ENCODE data around the gene NBEA.
A peak's percentile ranks its signal among the peaks of the same experiment; 100 is the strongest.
"Not testable (repeated sequence)": the region's sequence is repeated elsewhere in the genome, so short reads cannot be mapped to it uniquely, and the experiment has no call there.

Gene NBEA, protein sequence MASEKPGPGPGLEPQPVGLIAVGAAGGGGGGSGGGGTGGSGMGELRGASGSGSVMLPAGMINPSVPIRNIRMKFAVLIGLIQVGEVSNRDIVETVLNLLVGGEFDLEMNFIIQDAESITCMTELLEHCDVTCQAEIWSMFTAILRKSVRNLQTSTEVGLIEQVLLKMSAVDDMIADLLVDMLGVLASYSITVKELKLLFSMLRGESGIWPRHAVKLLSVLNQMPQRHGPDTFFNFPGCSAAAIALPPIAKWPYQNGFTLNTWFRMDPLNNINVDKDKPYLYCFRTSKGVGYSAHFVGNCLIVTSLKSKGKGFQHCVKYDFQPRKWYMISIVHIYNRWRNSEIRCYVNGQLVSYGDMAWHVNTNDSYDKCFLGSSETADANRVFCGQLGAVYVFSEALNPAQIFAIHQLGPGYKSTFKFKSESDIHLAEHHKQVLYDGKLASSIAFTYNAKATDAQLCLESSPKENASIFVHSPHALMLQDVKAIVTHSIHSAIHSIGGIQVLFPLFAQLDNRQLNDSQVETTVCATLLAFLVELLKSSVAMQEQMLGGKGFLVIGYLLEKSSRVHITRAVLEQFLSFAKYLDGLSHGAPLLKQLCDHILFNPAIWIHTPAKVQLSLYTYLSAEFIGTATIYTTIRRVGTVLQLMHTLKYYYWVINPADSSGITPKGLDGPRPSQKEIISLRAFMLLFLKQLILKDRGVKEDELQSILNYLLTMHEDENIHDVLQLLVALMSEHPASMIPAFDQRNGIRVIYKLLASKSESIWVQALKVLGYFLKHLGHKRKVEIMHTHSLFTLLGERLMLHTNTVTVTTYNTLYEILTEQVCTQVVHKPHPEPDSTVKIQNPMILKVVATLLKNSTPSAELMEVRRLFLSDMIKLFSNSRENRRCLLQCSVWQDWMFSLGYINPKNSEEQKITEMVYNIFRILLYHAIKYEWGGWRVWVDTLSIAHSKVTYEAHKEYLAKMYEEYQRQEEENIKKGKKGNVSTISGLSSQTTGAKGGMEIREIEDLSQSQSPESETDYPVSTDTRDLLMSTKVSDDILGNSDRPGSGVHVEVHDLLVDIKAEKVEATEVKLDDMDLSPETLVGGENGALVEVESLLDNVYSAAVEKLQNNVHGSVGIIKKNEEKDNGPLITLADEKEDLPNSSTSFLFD (N-terminal part only)

DNA sequence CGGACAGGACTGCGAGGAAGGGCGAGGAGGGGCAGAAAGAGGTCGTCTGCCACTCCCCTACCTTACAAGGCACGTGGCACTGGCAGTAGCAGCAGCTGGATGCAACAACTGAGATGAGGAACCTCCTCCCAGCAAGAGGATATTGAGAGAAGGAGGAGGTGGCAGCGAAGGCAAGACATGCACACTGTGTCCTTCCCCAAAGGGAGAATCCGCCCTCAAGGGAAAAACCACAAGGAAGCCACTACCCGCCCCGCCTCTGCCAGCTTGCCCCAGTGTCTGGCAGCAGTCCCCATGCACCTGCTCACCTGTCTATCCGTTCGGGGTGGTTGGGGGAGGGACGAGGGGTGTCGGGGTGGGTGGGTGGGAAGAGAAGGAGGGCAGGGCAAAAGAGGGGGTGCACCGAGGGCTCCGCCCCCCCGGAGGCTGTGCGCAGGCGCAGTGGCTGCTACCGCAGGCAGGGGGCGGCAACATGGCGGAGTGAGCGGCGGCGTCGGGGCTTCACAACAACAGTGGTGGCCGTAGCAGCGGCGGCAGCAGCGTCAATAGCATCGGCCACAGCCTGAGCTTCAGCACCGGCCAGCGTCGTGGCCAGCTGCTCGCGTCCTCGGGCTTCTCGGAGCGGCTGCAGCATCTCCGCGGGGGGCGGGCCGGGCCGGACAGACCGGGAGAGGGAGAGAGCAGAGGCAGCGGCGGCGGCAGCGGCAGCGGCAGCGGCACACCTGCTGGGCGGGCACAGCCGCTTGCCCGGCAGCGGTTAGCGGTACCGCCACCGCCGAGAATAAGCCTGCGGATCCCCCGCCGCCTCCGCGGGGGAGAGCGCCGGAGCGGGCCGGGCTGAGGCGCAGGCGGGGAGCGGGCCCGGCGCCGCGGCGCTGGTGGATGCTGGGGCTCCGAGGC lies at the start of gene NBEA:
Gene NBEA, plus strand, starts transcription at position 436 of the 897 bp plus-strand sequence. CDS start 551 bp downstream, outside the sequence.
- DNase-seq: peak; percentile 73

GRCh38 chr13:34894756-34895155 lies 47.3 kb upstream of the NBEA start:
- no peak for DNase-seq

DNA sequence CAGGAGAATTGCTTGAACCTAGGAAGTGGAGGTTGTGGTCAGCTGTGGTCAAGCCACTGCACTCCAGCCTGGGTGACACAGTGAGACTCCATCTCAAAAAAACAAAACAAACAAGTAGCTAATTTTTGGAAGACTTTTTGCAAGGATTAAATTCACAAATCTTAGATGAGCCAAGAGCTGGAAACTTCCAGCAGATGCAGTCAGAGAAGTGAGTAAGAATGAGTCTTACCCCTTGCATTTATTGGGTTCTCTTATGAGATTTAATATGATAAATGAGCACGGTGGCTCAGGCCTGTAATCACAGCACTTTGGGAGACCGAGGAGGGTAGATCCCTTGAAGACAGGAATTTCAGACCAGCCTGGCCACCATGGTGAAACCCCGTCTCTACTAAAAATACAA lies 44.9 kb upstream of the NBEA start:
- no peak for DNase-seq

- DNase-seq: no peak
Measured at GRCh38 chr13:34899888-34900287, 42.2 kb upstream of the NBEA start.

GRCh38 chr13:34900288-34900739 lies 41.8 kb upstream of the NBEA start:
- DNase-seq: no peak

GRCh38 chr13:34901572-34901971 lies 40.5 kb upstream of the NBEA start:
- no peak for DNase-seq

DNA sequence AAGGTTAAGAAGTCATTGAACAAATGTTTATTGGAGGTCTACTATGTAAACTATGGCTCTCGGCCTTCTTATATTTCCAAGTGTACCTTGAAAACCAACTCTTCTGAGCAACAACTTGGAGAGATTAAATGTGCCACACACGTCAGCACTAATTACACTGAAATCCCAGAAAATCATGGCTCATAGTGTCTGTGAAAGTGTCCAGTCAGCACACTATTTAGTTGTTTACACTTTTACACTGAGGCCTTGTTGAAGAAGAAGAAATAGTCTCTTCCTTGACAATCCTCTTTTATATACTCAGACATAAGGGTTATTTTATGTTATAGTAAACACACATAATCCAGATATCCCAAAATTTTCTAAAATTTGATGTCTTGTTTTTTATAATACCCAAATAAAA lies 30.9 kb upstream of the NBEA start:
- no peak for DNase-seq

- DNase-seq: no peak
Measured at GRCh38 chr13:34913040-34913439, 29.0 kb upstream of the NBEA start.

- DNase-seq: no peak
Measured at GRCh38 chr13:34914416-34914815, 27.7 kb upstream of the NBEA start.

- no peak for DNase-seq
Measured at GRCh38 chr13:34926508-34926907, 15.6 kb upstream of the NBEA start.

DNA sequence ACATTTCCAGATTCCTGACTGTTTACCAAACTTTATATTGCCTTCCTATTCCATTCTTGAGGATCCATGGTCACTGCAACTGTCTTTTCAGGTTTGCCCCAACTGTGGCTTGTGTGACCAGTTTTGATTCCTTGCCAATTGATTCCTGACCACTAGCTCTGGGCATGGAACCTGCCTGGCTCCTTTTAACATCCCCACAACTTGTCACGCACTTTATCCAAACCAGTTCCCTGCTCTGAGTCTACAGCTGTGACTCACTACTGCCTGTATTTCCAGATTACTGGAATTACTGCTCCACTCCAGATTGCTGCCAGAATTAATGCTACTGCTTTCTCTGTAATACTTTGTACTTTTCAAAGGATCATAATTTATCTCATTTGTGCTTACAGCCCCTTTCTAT lies 13.4 kb upstream of the NBEA start:
- not testable (repeated sequence) for DNase-seq

DNA sequence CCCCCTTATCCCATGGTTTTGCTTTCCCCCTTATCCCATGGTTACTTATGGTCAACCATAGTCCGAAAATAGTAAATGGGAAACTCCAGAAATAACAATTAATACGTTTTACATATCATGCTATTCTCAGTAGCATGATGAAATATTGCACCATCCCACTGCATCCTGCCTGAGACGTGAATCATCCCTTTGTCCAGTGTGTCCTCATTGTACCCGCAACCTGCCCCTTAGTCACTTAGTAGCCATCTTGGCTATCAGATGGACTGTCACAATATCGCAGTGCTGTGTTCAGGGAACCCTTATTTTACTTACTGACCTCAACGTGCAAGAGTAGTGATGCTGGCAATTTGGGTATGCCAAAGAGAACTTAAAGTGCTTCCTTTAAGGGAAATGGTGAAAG lies 10.5 kb upstream of the NBEA start:
- no peak for DNase-seq

DNA sequence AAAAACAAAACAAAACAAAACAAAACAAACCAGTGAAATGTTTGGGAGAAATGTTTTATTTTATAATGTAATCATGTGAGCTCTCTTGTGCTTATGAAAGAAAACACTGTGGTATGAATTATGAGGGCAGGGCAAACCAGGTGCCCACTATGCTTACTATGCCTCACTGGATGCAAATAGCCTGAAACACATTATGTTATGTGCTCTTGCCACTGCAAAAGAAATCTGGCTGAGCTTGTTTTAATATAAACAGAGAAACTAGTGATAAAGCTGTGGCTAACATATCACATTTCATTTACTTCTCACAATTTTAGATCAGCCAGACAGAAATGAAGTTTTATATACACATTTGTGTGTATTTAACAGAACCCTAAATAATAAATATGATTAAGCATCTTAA lies 8.7 kb upstream of the NBEA start:
- DNase-seq: no peak

DNA sequence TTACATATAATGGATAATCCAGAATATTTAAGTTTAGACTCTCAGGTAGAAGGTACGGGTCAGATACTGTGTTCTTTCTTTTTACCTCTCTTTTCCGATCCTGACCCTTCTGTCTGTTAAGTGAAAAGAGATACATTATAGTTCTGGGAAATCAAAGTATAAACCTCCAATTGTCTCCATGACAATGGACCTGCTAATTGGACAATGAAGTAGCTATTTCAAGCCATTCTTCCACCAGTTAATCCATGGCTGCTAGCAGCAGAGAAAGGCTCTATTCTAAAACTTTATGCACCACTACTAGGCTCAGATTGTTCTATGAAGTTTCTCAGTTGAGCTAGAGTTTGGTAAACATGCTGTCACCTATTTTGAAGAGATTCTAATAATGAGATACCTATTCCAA lies 8.3 kb upstream of the NBEA start:
- DNase-seq: no peak

GRCh38 chr13:34935841-34936240 lies 6.2 kb upstream of the NBEA start:
- DNase-seq: no peak

DNA sequence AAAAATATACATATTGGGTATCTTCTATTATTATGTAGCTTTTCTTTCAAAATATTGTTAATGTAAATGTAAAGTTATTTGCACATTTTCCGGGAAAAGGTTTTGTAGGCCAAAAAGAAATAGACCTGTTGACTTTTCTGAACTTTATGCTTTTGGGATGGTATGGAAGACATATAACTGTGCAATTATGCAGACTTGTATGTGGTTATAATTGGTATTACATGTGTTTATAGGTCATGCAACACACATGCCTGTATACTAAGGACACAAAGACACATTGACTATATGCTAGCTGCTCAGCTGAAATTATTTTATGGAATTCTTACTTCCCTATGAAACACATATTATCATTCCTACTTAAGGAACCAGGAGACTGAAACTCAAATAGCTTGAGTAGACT lies 2.3 kb upstream of the NBEA start:
- no peak for DNase-seq

DNA sequence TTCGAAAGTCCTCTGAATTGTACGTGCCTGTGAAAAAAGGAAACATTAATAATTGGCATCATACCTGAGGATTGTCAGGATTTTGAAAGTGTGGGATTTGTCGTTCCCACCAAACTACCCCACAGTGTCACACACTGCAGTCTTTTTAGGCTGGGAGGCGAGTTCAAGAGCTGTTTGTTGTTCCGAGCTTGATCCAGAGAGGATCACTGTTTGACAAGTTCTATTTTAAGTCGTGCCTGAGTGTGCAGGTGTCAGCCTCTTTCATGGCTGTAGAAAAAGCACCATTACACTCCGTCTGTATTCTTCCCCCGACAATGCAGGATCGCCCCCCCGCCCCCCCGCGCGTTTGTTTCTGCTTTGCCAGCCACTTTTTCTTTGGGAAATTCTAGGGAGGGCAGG lies 635 bp upstream of the NBEA start:
- no peak for DNase-seq

GRCh38 chr13:34942732-34943435 lies 814 bp downstream of the NBEA start:
- no peak for DNase-seq

- no peak for DNase-seq
Measured at GRCh38 chr13:34943436-34944273, 1.6 kb downstream of the NBEA start.

DNA sequence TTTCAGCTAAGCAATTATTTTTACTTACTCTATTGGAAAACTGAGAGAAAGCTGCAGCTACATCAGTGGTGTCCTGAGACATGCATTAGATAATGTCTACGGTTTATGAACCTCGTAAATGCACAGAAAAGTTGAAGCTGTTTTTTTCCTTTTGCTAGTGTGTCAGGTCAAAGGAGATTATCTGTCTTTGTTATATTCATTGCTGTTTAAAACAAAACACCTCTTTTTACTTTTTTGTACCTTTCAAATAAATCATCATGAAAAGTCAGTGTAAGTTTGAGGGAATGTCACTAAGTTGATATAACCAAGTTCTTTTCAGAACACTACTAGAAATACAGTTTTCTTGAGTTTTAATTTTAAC lies 2.2 kb downstream of the NBEA start:
- DNase-seq: no peak

- DNase-seq: no peak
Measured at GRCh38 chr13:34944751-34945150, 2.7 kb downstream of the NBEA start.

Measured in KG1 (cell line).